Uterus (tissue), 2 donors: ENCODE measurements around the gene SBNO1.

Experiments
- POLR2A ChIP-seq, 2 donors: fragments of 450-650 bp; IDR thresholded peaks; one replicate each; pipeline ENCODE4 v1.6.1; 2016; ENCODE audit warnings: antibody characterized with exemption in 2 of 2, mild to moderate bottlenecking in 1 of 2, moderate library complexity in 1 of 2
- TF ChIP-seq, protein P1 (sequence below), 4 experiments: fragments of 200-600 bp in 2 of 4; fragments of 450-650 bp in 2 of 4; sonication (generic) in 2 of 4; IDR thresholded peaks; one replicate each; pipeline ENCODE4 v1.5.1; 2016 to 2019; ENCODE audit warnings: antibody characterized with exemption in 4 of 4, mild to moderate bottlenecking in 2 of 4, moderate library complexity in 1 of 4

- no peak for TF ChIP-seq POLR2A (IDR thresholded peaks at IDR 0.05)
- TF ChIP-seq, protein P1, sequence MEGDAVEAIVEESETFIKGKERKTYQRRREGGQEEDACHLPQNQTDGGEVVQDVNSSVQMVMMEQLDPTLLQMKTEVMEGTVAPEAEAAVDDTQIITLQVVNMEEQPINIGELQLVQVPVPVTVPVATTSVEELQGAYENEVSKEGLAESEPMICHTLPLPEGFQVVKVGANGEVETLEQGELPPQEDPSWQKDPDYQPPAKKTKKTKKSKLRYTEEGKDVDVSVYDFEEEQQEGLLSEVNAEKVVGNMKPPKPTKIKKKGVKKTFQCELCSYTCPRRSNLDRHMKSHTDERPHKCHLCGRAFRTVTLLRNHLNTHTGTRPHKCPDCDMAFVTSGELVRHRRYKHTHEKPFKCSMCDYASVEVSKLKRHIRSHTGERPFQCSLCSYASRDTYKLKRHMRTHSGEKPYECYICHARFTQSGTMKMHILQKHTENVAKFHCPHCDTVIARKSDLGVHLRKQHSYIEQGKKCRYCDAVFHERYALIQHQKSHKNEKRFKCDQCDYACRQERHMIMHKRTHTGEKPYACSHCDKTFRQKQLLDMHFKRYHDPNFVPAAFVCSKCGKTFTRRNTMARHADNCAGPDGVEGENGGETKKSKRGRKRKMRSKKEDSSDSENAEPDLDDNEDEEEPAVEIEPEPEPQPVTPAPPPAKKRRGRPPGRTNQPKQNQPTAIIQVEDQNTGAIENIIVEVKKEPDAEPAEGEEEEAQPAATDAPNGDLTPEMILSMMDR (IDR thresholded peaks at IDR 0.05): no peak
Observed at GRCh38 chr12:123242116-123242904, 122.3 kb downstream of the SBNO1 start.
